Measurements from ENCODE around the gene FGF23. TPM values are rescaled to one million over a fixed set of nuclear protein-coding genes. Genes with fewer than 3 reads are reported as not detected.

The FGF23 gene
- total RNA-seq, 2 donors from 2014 or later = not detected

DNA sequence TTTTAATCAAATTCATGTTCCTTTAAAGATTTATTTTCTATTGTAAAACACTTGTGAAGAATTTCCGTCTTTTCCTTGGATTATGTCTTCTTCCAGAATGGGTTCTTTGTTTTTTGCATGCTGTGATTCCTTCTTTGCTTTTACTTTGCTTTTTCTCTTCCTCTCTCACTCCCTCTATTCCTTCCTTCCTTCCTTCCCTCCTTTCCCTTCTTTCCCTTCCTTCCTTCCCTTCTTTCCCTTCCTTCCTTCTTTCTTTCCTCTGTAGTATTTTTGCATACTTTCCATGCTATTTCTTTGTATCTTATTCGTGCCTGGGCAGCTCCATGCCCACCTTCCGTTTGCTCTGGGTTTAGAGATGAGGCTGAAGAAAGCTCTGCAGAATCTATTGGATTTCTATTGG is 21.6 kb upstream of the FGF23 start:
- Histone ChIP-seq H3K4me1 (replicated peaks) (no peaks in the 10 kb centered on the region), H3K27me3 (replicated peaks; ENCODE audit: insufficient read depth) (no peaks in the 10 kb centered on the region), H3K36me3 (no peaks in the 10 kb centered on the region), H3K9me3 (no peaks in the 10 kb centered on the region), H3K4me3 (no peak overlapping the region), H3K27ac (no peak overlapping the region)
- 77% methylated on average over 3 of the region's 3 CpGs for WGBS
- no peak for TF ChIP-seq POLR2A (IDR thresholded peaks at IDR 0.05)
- TF ChIP-seq POLR2AphosphoS5 (IDR thresholded peaks at IDR 0.05) = no peak
- no peak for TF ChIP-seq CTCF (IDR thresholded peaks at IDR 0.05)
- intact Hi-C loops (cut with DNase I) = no loop called here
- no peak for DNase-seq (ENCODE audit: low spot score)

- intact Hi-C loops (cut with DNase I) = no loop called here
- Histone ChIP-seq H3K4me1 (replicated peaks) (no peaks in the 10 kb centered on the region), H3K36me3 (no peaks in the 10 kb centered on the region), H3K27ac (no peak overlapping the region), H3K4me3 (no peak overlapping the region), H3K9me3 (no peaks in the 10 kb centered on the region), H3K27me3 (replicated peaks; ENCODE audit: insufficient read depth) (no peaks in the 10 kb centered on the region)
- DNase-seq (ENCODE audit: low spot score) = no peak
- TF ChIP-seq POLR2AphosphoS5 (IDR thresholded peaks at IDR 0.05) = no peak
- no peak for TF ChIP-seq POLR2A (IDR thresholded peaks at IDR 0.05)
- no peak for TF ChIP-seq CTCF (IDR thresholded peaks at IDR 0.05)
- WGBS = 82% methylated on average over 2 of the region's 2 CpGs
These were observed 16.3 kb upstream of the FGF23 start for GRCh38 chr12:4395818-4396217.

DNA sequence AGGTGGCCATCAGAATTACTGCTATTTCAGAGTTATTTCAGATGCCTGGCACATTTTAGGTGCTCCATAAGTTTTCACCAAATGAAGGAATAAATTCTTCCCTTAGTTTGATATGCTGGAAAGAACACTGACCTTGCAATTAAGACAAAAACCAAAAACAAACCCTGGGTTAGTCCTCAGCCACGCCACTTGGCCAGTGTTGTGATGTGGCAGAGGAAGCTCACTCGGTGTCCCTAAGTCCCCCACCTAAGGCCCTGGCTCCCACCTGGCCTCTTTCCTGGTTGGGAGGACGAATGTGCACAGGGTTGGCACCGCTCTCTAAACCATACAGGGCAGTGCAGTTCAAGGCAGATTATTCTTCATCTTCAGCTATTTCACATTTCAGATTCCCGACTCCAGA is 13.7 kb upstream of the FGF23 start:
- Histone ChIP-seq H3K4me1 (replicated peaks) (no peaks in the 10 kb centered on the region), H3K36me3 (no peaks in the 10 kb centered on the region), H3K27ac (no peak overlapping the region), H3K9me3 (no peaks in the 10 kb centered on the region), H3K27me3 (replicated peaks; ENCODE audit: insufficient read depth) (no peaks in the 10 kb centered on the region), H3K4me3 (no peak overlapping the region)
- WGBS = 84% methylated on average over 5 of the region's 5 CpGs
- intact Hi-C loops (cut with DNase I) = no loop called here
- TF ChIP-seq CTCF (IDR thresholded peaks at IDR 0.05) (no peak), POLR2AphosphoS5 (IDR thresholded peaks at IDR 0.05) (no peak), POLR2A (IDR thresholded peaks at IDR 0.05) (no peak)
- DNase-seq (ENCODE audit: low spot score) = no peak

GRCh38 chr12:4392223-4392742 is 12.8 kb upstream of the FGF23 start:
- H3K27me3 ChIP-seq (replicated peaks; ENCODE audit: insufficient read depth) = no peaks in the 10 kb centered on the region
- H3K4me3 ChIP-seq = no peak overlapping the region
- no peaks in the 10 kb centered on the region for H3K4me1 ChIP-seq (replicated peaks)
- H3K9me3 ChIP-seq = no peaks in the 10 kb centered on the region
- no peaks in the 10 kb centered on the region for H3K36me3 ChIP-seq
- intact Hi-C loops (cut with DNase I) = no loop called here
- 58% methylated on average over 14 of the region's 15 CpGs for WGBS
- TF ChIP-seq POLR2A (IDR thresholded peaks at IDR 0.05) (no peak), POLR2AphosphoS5 (IDR thresholded peaks at IDR 0.05) (no peak), CTCF (IDR thresholded peaks at IDR 0.05) (no peak)
- DNase-seq (ENCODE audit: low spot score) = no peak
- H3K27ac ChIP-seq = no peak overlapping the region

GRCh38 chr12:4388662-4389061 is 9.2 kb upstream of the FGF23 start:
- intact Hi-C loops (cut with DNase I) = no loop called here
- H3K4me1 ChIP-seq (replicated peaks) = no peaks in the 10 kb centered on the region
- no peak for TF ChIP-seq CTCF (IDR thresholded peaks at IDR 0.05)
- no peak for TF ChIP-seq POLR2A (IDR thresholded peaks at IDR 0.05)
- no peak for TF ChIP-seq POLR2AphosphoS5 (IDR thresholded peaks at IDR 0.05)
- H3K36me3 ChIP-seq = no peaks in the 10 kb centered on the region
- no peak overlapping the region for H3K27ac ChIP-seq
- DNase-seq (ENCODE audit: low spot score) = no peak
- H3K4me3 ChIP-seq = no peak overlapping the region
- H3K9me3 ChIP-seq = no peaks in the 10 kb centered on the region
- 61% methylated on average over 2 of the region's 2 CpGs for WGBS
- peaks cover under 1% of the 10 kb centered on the region for H3K27me3 ChIP-seq (replicated peaks; ENCODE audit: insufficient read depth)

All from prostate gland (tissue), 2 donors.